Mammary microvascular endothelial cell (primary cell): ENCODE data around the gene TDP1. TPM values are rescaled to one million over a fixed set of nuclear protein-coding genes. Genes with fewer than 3 reads are reported as not detected.

Experiments used
- total RNA-seq: library from RNA; depleted of rRNA; stranded (reverse); fragments of >200 nt; gene quantifications from 2 replicates; pipeline ENCODE4 v1.2.3, GENCODE V29; 2015

The TDP1 gene
- 28.5 and 35.9 TPM in 2 replicates for total RNA-seq

GRCh38 chr14:89955745-89956660 lies at the start of gene TDP1:
Gene TDP1, plus strand, starts transcription at chr14:89955927. Its CDS starts 7,188 bp downstream, at chr14:89963115.

GRCh38 chr14:89954070-89955021 lies 1.4 kb upstream of the TDP1 start, which contains the start of gene EFCAB11:
Gene EFCAB11, minus strand, starts transcription at chr14:89954730. Its CDS starts 70 bp downstream, at chr14:89954660.

GRCh38 chr14:90061685-90062126 lies 106.0 kb downstream of the TDP1 start, which contains the start of gene KCNK13:
Gene KCNK13, plus strand, starts transcription at chr14:90061994. Its CDS starts 212 bp downstream, at chr14:90062206.

Other genes with a start within 250 kb of the TDP1 start
- 4.1 and 10.8 TPM in 2 replicates for gene EFCAB11, start 1.2 kb upstream of the TDP1 start, total RNA-seq
- gene KCNK13, start 106.1 kb downstream of the TDP1 start, total RNA-seq, result not detected in 2 replicates